ENCODE data around the gene PAXIP1.

PAXIP1 gene

DNA sequence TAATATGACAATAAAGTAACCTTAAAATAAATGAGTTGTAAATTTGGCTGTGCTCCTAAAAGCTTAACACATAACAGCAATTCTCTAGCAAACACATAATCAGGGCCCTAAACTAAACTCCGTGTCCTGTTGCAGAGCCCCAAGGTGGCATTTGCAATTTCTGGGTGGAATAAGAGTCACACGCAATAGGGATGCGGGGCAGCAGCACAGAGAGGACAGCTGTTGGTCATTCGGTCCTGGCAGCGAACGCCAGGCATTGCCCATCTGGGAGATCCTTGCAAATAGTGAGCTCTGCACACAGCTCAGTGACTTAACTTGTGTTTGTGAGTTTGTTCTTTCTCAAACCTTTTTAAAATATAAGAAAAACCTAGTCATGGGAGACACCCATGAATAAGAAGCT is 25.7 kb downstream of the PAXIP1 start:
- Histone ChIP-seq H3K36me3 (ENCODE audit: insufficient read depth) (peaks cover 12% of the 10 kb centered on the region; the same call in 1 of the 2 replicates), H3K4me2 (no peak overlapping the region), H3K79me2 (ENCODE audit: insufficient read depth, low read depth) (no peaks in the 10 kb centered on the region), H2AFZ (ENCODE audit: low read depth) (no peak overlapping the region), H3K9ac (no peak overlapping the region), H3K27ac (no peak overlapping the region), H3K4me3 (IDR thresholded peaks at IDR 0.05; ENCODE audit: insufficient read depth, low read depth, low read length) (no peak overlapping the region), H3K4me1 (ENCODE audit: low read depth, poor library complexity, severe bottlenecking) (no peaks in the 10 kb centered on the region), H3K27me3 (ENCODE audit: insufficient read depth, low read depth) (no peaks in the 10 kb centered on the region), H4K20me1 (ENCODE audit: insufficient read depth) (no peaks in the 10 kb centered on the region)
- no peak for TF ChIP-seq CTCF (conservative IDR thresholded peaks at IDR 0.05; ENCODE audit: low read depth, low read length)

- peaks cover 9% of the 10 kb centered on the region; the same call in 1 of the 2 replicates for H3K36me3 ChIP-seq (ENCODE audit: insufficient read depth)
- no peaks in the 10 kb centered on the region for H3K79me2 ChIP-seq (ENCODE audit: insufficient read depth, low read depth)
- H3K9ac ChIP-seq, result no peak overlapping the region
- H4K20me1 ChIP-seq (ENCODE audit: insufficient read depth), result no peaks in the 10 kb centered on the region
- no peak for TF ChIP-seq CTCF (conservative IDR thresholded peaks at IDR 0.05; ENCODE audit: low read depth, low read length)
- H3K27ac ChIP-seq, result no peak overlapping the region
- H3K4me1 ChIP-seq (ENCODE audit: low read depth, poor library complexity, severe bottlenecking), result no peaks in the 10 kb centered on the region
- no peak overlapping the region for H2AFZ ChIP-seq (ENCODE audit: low read depth)
- H3K4me2 ChIP-seq, result no peak overlapping the region
- no peaks in the 10 kb centered on the region for H3K27me3 ChIP-seq (ENCODE audit: insufficient read depth, low read depth)
- no peak overlapping the region for H3K4me3 ChIP-seq (IDR thresholded peaks at IDR 0.05; ENCODE audit: insufficient read depth, low read depth, low read length)
These were observed 26.1 kb downstream of the PAXIP1 start for GRCh38 chr7:154976844-154977243.

GRCh38 chr7:154975984-154976383 is 26.9 kb downstream of the PAXIP1 start:
- H3K27me3 ChIP-seq (ENCODE audit: insufficient read depth, low read depth), result no peaks in the 10 kb centered on the region
- H4K20me1 ChIP-seq (ENCODE audit: insufficient read depth), result no peaks in the 10 kb centered on the region
- no peak overlapping the region for H3K9ac ChIP-seq
- no peak for TF ChIP-seq CTCF (conservative IDR thresholded peaks at IDR 0.05; ENCODE audit: low read depth, low read length)
- peaks cover 9% of the 10 kb centered on the region; the same call in 1 of the 2 replicates for H3K36me3 ChIP-seq (ENCODE audit: insufficient read depth)
- no peaks in the 10 kb centered on the region for H3K79me2 ChIP-seq (ENCODE audit: insufficient read depth, low read depth)
- H2AFZ ChIP-seq (ENCODE audit: low read depth), result no peak overlapping the region
- no peak overlapping the region for H3K4me3 ChIP-seq (IDR thresholded peaks at IDR 0.05; ENCODE audit: insufficient read depth, low read depth, low read length)
- H3K4me1 ChIP-seq (ENCODE audit: low read depth, poor library complexity, severe bottlenecking), result no peaks in the 10 kb centered on the region
- H3K27ac ChIP-seq, result no peak overlapping the region
- no peak overlapping the region for H3K4me2 ChIP-seq

DNA sequence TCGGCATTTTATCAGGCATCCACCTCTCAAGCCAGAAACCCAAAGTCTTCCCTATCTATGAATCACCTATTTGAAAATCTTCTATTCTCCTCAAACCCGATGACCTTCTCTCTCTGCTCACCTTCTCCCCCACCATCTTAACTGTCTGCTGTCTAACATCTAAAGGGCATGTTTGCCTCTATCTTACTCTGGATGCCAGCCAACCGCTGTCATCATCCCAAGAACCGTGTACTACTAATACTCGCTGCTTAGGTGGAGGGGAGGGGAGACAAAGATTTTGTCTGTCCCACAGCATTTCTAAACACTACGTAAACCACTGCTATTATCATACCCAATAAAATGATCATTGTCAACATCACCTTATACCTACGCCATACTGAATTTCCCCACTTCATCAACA is 29.5 kb downstream of the PAXIP1 start:
- no peak overlapping the region for H3K27ac ChIP-seq
- H3K4me2 ChIP-seq, result no peak overlapping the region
- no peaks in the 10 kb centered on the region for H4K20me1 ChIP-seq (ENCODE audit: insufficient read depth)
- H3K4me1 ChIP-seq (ENCODE audit: low read depth, poor library complexity, severe bottlenecking), result no peaks in the 10 kb centered on the region
- no peak overlapping the region for H3K4me3 ChIP-seq (IDR thresholded peaks at IDR 0.05; ENCODE audit: insufficient read depth, low read depth, low read length)
- no peaks in the 10 kb centered on the region for H3K79me2 ChIP-seq (ENCODE audit: insufficient read depth, low read depth)
- no peaks in the 10 kb centered on the region for H3K27me3 ChIP-seq (ENCODE audit: insufficient read depth, low read depth)
- H3K36me3 ChIP-seq (ENCODE audit: insufficient read depth), result peaks cover 4% of the 10 kb centered on the region; the same call in 1 of the 2 replicates
- no peak overlapping the region for H3K9ac ChIP-seq
- no peak for TF ChIP-seq CTCF (conservative IDR thresholded peaks at IDR 0.05; ENCODE audit: low read depth, low read length)
- H2AFZ ChIP-seq (ENCODE audit: low read depth), result no peak overlapping the region

Measured in KMS-11 (cell line).